Right ventricle myocardium inferior (tissue), 1 donor: ENCODE data around the gene PCSK1. TPM values are rescaled to one million over a fixed set of nuclear protein-coding genes. Genes with fewer than 3 reads are reported as not detected.
"Not testable (repeated sequence)": the region's sequence is repeated elsewhere in the genome, so short reads cannot be mapped to it uniquely, and the experiment has no call there.

ENCODE experiments used
- ATAC-seq: fragments of 200-7000 bp; cut with Tn5 transposase; one replicate; pipeline ENCODE4 v1.9.1; 2020; ENCODE audit warnings: mild to moderate bottlenecking, moderate library complexity
- DNase-seq: peaks from one replicate; pipeline ENCODE4 v3.0.0; 2021; ENCODE audit errors: missing footprints
- intact Hi-C: fragments of 100-400 bp; cut with DNase I; formaldehyde crosslinking; loops from one replicate; pipeline ENCODE4 v1.11.0; 2022
- total RNA-seq: library from RNA; stranded (reverse); fragmentation: NEBNext Ultra II Directional; extraction: Animal tissue kit (Norgen Biotek cat#: 25700); gene quantifications from one replicate; pipeline ENCODE4 v1.2.1, GENCODE V29; 2021
- donor health status: DM: no; HTN: yes; CAD: no; lungs with severe emphysema.

PCSK1 gene
- total RNA-seq, 1 donor from 2014 or later, result 0.05 TPM

- DNase-seq, result no peak
- no peak for ATAC-seq
- intact Hi-C loops, result no loop called here
Measured at GRCh38 chr5:96431376-96432187, 1.5 kb downstream of the PCSK1 start.

GRCh38 chr5:96427824-96428223 is 5.2 kb downstream of the PCSK1 start:
- ATAC-seq, result no peak
- intact Hi-C loops, result no loop called here

DNA sequence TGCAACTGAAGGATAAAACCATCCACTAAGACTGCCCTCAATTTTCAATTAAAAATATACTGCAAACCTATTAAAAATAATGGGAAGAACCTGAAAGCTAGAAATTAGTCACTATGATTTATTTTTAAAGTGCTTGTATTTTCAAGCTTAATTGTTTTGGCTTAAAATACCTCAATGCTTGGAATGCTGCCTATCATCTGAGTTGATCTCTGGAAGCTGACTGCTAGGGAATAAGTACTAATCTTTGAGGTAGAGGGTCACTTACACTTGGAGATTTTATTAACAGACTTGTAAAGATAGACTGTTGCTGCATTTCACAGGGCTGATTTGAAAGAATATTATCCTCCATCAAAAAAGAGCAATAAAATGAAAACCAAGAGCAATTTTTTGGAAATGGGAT is 6.2 kb downstream of the PCSK1 start:
- no peak for DNase-seq
- intact Hi-C loops, result no loop called here
- no peak for ATAC-seq

More at GRCh38 chr5:96427824-96428223, 5.2 kb downstream of the PCSK1 start:
- no peak for DNase-seq

DNA sequence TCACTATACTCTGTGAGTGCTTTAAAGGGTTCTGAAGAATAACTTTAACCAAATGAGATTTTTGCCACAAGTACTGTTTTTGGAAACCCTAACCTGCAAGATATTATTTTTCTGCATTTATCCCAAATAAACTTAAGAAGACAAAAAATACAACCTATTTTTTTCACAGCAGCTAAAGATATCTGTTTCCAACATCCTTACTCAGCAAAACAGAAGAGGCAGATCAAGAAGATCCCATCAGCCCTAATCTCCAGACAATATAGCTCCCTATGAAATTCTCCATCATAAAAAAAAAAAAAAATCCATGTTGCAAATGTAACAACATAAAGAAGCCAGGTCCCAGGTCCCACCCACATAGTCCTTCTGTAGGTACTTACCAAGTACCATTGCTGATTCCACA is 7.6 kb downstream of the PCSK1 start:
- intact Hi-C loops, result no loop called here
- ATAC-seq (no peak), DNase-seq (no peak)

DNA sequence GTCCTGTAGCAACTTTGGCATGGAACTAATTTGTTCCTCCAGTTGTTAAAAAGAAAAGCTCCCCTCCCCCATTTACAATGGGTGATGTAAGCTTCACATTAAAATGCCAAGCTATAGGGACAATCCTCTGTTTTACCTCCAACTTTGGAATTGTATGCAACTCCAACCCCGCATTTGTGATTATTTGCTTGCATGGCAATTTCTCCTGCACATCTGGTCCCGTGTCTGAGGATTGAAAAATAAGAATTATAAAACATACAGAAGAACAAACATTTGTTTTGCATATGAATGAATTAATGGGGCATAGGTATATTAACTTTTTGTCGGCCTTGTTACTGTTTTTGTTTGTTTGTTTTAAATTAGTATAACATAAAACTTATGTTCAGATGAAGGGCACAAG is 17.2 kb downstream of the PCSK1 start:
- no peak for ATAC-seq
- no peak for DNase-seq
- intact Hi-C loops, result no loop called here

GRCh38 chr5:96412868-96413449 is 20.1 kb downstream of the PCSK1 start:
- intact Hi-C loops, result no loop called here
- ATAC-seq (no peak), DNase-seq (no peak)

GRCh38 chr5:96410013-96410412 is 23.0 kb downstream of the PCSK1 start:
- DNase-seq (no peak), ATAC-seq (no peak)
- intact Hi-C loops, result no loop called here

DNA sequence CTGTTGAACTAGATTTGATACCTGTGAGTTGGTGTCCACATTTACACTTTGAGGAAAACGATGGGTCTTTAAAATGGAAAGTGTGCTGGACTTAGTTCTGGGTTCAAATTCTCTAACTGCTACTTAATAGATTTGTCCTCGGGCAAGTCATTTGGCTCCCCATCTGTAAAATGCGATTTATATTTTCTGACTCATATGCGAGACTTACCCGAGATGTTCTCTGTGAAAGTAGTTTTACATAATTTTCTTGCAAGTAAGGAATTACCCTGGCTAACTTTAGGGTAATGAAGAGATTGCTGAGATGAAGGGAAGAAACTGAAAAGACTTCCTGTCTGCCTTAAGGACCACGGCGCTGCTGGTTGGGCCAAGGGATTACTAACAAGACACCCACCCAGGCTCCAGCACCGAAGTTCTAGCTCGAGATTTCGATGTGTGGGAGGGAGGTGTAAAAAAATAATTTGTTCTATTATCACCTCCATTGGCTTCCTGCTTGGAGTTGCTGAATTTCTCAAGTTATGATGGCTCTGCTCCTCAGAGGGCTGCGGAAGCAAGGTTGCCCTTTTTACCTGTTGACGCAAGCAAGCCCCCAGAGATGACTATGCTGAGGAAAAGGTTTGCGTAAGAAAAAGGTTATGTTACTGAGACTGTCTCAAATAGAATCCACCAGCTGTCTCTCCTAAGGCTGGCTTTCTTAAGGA is 24.1 kb downstream of the PCSK1 start:
- DNase-seq, result no peak
- intact Hi-C loops, result no loop called here
- ATAC-seq, result no peak

DNA sequence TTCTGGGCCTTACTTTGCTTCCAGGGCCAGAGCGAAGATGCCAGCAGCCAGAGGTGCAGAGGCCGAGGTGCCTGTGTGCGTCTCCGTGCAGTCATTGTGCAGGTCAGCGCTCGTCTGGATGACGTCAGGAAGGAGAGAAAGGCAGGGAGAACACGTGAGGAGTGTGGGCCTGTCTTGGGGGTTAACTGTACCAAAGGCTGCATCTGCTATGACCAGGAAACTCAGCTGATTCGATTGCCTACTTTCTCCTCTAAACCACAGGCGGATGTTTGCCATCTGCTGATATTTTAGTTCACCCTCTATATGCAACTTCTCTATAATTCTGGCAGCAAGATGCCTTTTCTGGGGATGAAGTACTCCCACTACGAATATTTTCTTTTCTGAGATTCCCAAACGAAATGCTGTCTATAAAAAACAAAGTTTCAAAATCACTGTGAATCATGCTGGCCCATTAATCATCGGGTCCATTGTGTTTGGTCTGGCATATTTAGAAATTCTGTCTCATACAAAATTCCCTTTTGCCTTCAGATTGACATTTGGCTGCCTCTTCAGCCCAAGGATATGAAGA is 24.8 kb downstream of the PCSK1 start:
- intact Hi-C loops, result no loop called here
- no peak for ATAC-seq

DNA sequence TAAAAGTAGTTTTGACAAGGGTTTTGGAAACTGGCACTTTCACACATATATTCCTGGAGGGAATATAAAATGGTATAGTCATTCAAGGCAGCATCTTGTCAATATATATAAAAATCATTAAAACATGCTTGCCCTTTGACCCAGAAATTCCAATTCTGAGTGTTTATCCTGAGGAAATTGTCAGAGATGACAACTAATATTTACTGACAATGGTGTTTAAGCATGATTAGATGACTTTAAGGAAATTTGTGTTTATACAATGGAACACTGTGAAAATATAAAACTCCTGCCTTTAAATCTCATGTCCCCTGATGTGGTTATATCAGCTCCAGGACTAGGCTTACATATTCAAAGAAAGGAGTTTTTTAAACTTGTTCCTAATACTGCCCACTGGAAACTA is 25.6 kb downstream of the PCSK1 start:
- DNase-seq (no peak), ATAC-seq (no peak)
- intact Hi-C loops, result no loop called here

More for the DNA sequence above, 24.8 kb downstream of the PCSK1 start:
- DNase-seq, result no peak

DNA sequence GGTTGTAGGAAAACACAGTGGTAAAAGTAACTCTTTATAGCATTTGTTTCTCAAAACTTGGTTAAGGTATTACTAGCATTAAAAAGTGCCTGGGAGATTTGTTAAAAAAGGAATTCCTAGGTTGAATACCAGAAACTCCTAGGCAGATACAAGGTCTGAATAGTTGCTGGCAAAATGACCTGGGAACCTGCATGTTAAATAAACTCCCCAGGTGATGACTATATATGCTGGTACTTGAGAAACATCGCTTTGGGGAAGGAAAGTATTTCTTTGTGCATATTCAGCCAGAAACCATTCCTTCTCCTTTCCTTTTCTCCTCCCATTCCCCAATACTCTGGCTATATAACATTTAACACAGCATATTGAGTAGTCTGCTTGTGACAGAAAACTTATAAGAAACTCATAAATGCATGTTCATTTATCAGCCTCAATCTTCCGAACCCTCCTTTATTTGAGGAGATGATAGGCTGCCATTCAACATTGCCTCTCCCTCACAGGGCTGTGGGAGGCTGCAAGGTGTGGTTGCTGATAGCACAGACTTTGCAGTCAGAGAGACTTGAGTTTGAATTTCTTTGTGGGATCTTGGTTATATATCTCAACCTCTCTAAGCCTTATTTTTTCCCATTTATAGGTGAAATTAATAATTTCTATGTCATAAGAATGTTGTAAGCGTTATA is 28.7 kb downstream of the PCSK1 start:
- intact Hi-C loops, result no loop called here
- no peak for DNase-seq
- no peak for ATAC-seq

DNA sequence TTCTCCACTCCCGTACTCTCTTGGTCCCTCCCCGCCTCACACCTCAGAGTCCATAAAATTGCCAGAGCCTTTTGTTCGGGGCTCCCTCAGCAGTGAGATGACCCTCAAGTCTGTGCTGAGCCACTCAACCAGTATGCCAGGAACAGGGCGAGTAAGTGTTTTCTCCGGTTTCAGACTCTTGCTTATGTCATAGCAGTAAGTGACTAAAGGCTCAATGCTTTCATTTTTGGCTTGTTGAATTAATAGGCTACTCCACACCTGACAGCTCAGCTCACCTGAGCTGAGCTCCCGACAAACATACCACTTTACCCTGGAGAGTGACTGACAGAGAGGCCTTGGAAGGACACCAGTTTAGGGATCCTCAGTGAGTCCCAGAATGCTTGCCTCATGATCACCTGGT is 30.5 kb downstream of the PCSK1 start:
- intact Hi-C loops, result no loop called here
- no peak for ATAC-seq
- no peak for DNase-seq

DNA sequence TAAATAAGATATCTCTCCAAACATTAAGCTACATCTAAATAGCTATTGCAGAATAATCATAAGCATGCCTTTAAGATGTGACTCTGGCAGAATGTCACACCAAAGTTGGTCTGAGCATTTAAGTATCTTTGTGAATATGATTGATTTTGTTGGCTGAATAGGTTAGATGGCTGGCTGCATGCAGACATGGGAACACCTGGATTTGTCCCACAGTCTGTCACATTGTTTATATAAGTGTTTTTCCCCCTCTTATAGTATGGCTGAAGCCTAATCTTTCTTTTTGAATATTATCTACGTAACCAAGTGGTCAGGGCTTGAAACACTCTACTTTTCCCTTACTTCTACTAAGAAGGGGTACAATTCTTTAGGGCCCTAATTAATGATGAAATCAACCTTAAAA is 36.2 kb downstream of the PCSK1 start:
- intact Hi-C loops, result no loop called here
- no peak for ATAC-seq
- DNase-seq, result no peak

- ATAC-seq, intact Hi-C loops, DNase-seq: not testable (repeated sequence)
Measured at GRCh38 chr5:96395295-96395694, 37.8 kb downstream of the PCSK1 start.

DNA sequence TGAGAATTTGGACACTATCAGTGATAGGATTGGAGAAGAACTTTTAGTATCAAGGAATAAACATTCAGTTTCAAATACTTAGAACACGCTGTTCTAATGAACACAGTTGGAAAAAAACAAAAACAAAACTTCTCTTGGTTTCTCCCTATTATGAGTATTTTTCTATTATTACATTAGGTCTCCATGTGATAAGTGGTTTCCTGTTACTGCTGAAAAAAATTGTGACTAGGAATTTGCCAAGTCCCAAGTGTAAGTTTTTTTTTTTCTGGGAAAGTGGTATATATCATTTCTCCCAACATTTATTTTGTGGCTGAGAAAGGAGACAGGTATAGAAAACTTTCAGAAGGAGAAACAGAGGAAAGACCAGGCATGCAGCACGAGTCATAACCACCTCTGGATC is 41.1 kb downstream of the PCSK1 start:
- DNase-seq, result no peak
- intact Hi-C loops, result no loop called here
- no peak for ATAC-seq

DNA sequence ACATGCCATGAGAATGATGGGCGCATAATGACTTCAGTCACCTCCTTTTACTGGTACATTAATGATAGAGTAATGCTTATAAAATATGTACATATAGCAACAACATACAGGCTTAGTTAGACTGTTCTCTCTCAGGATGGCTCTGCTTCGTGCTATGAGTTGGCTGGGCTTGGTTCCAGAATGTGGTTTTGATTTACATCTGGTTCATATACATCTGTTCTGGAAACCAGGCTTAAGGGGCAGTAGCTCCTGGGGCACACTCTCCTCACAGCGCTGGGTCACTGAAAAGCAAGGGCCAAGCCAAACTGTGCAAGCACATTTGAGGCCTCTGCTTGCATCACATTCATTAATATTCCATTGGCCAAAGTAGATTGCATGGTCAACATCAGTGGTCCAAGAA is 44.9 kb downstream of the PCSK1 start:
- ATAC-seq, result no peak
- DNase-seq, result no peak
- intact Hi-C loops, result loop anchor here (5.0 kb wide), 1 partner anchor 531 kb away; no protein-coding TSS in a partner anchor

DNA sequence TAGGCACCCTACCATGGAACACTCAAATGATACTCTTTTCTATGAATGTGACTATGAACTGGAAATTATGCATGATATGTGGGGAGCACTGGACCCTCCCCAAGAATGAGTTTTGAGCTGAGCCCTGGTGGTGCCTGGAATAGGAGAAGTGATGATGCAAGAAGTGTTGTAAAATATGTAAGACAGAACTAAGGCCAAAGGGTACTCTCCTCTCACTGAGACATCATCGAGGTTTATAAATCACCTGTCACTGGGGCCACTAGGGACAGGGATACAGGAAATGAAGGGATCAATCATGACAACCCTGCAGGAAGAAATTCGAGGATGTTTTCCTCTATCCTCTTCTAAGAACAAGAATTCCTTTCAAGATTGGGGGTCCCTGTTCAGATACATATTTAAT is 45.4 kb downstream of the PCSK1 start:
- no peak for DNase-seq
- ATAC-seq, result no peak
- intact Hi-C loops, result loop anchor here (5.0 kb wide), 1 partner anchor 530 kb away; no protein-coding TSS in a partner anchor

DNA sequence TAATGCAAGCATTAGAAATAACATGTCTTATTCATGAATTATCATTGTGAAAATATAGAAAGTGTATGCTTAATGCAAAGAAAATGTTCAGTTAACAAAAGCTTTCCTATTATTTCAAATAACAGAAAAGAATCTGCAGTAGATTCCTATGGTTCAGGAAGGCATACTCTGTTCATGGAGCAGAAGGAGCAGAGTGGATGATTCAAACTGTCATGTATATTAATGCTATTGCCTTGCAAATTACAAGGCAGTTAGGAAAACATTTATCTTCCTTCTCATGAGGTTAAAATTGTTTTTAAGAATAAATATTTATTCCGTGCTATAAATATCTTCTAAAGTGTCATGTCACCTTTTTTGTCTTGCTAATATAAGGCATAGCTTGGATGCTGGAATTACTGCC is 47.5 kb downstream of the PCSK1 start:
- no peak for DNase-seq
- no peak for ATAC-seq
- intact Hi-C loops, result loop anchor here (5.0 kb wide), 1 partner anchor 528 kb away; no protein-coding TSS in a partner anchor

GRCh38 chr5:96384353-96384752 is 48.7 kb downstream of the PCSK1 start:
- ATAC-seq (peak; percentile 95), DNase-seq (peak; percentile 58)
- intact Hi-C loops, result loop anchor here (5.0 kb wide), 1 partner anchor 218 kb away; no protein-coding TSS in a partner anchor
